Measurements from ENCODE around the gene FAHD1. TPM values are rescaled to one million over a fixed set of nuclear protein-coding genes. Genes with fewer than 3 reads are reported as not detected.

FAHD1 gene
- total RNA-seq, 4 donors from 2014 or later = 40.9 to 52.5 (median 45.0) TPM

DNA sequence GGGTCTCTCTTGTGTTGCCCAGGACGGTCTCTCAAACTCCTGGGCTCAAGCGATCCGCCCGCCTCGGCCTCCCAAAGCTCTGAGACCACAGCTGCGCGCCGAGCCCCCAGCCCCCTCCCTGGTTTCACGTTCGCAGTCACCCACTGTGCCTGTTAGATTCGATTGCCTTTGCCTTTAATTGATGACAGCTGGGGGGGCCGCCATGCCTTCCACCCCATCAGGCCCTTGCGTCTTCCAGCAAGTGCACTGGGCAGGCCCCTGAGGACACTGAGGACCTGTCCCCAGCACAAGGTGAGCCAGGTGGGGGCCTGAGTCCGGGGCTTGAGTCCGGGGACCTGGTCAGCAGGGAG is 36.8 kb upstream of the FAHD1 start:
- Histone ChIP-seq H3K27ac (no peak overlapping the region), H3K4me1 (peaks cover 11 to 12% of the 10 kb centered on the region in 2 donors), H3K36me3 (peaks cover 17 to 21% of the 10 kb centered on the region in 2 donors), H3K27me3 (no peaks in the 10 kb centered on the region), H3K4me3 (replicated peaks in 1 of 3) (no peak overlapping the region), H3K9me3 (no peaks in the 10 kb centered on the region)
- no peak for TF ChIP-seq POLR2A (IDR thresholded peaks at IDR 0.05)
- TF ChIP-seq, protein P1, sequence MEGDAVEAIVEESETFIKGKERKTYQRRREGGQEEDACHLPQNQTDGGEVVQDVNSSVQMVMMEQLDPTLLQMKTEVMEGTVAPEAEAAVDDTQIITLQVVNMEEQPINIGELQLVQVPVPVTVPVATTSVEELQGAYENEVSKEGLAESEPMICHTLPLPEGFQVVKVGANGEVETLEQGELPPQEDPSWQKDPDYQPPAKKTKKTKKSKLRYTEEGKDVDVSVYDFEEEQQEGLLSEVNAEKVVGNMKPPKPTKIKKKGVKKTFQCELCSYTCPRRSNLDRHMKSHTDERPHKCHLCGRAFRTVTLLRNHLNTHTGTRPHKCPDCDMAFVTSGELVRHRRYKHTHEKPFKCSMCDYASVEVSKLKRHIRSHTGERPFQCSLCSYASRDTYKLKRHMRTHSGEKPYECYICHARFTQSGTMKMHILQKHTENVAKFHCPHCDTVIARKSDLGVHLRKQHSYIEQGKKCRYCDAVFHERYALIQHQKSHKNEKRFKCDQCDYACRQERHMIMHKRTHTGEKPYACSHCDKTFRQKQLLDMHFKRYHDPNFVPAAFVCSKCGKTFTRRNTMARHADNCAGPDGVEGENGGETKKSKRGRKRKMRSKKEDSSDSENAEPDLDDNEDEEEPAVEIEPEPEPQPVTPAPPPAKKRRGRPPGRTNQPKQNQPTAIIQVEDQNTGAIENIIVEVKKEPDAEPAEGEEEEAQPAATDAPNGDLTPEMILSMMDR (IDR thresholded peaks at IDR 0.05) = no peak
- intact Hi-C loops (cut with DNase I) = no loop called here
- no peak for DNase-seq
- WGBS, 2 donors = 93 to 95% methylated on average over 12 to 15 of the region's 15 CpGs

DNA sequence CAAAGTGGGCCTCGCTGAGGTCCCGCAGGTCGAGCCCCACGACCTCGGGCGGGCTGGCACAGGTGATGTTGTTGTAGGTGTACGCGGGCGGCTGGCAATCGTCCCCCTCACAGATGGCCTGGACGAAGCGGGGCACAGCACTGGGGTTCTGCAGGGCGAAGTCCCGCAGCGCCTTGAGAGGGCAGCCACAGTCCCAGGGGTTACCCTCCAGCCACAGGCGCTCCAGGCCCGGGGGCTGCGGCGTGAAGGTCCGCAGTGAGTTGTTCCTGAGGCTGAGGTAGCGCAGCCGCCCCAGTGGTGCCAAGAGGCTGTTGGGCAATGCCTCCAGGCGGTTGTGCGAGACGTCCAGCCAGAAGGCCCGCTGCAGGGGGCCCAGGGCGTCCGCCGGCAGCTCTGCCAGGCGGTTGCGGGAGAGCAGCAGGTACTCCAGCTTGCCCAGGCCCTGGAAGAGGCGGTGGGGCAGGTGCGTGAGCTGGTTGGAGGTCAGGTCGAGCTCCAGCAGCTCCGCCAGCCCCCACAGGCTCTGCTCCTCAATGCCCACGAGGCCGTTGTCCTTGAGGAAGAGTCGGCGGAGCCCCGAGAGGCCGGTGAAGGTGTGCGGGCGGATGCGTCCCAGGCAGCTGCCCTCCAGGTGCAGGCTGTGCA is 36.3 kb upstream of the FAHD1 start:
- TF ChIP-seq POLR2A (IDR thresholded peaks at IDR 0.05) = no peak
- TF ChIP-seq, protein P1 (IDR thresholded peaks at IDR 0.05) = no peak
- intact Hi-C loops (cut with DNase I) = no loop called here
- Histone ChIP-seq H3K36me3 (peaks cover 17 to 21% of the 10 kb centered on the region in 2 donors), H3K27ac (no peak overlapping the region), H3K27me3 (no peaks in the 10 kb centered on the region), H3K4me3 (replicated peaks in 1 of 3) (no peak overlapping the region), H3K4me1 (peaks cover 11 to 12% of the 10 kb centered on the region in 2 donors), H3K9me3 (no peaks in the 10 kb centered on the region)
- WGBS, 2 donors = 92% methylated on average over 42 of the region's 44 CpGs; no CpG with 5 or more reads in 1 of the 2 donors
- DNase-seq = no peak

DNA sequence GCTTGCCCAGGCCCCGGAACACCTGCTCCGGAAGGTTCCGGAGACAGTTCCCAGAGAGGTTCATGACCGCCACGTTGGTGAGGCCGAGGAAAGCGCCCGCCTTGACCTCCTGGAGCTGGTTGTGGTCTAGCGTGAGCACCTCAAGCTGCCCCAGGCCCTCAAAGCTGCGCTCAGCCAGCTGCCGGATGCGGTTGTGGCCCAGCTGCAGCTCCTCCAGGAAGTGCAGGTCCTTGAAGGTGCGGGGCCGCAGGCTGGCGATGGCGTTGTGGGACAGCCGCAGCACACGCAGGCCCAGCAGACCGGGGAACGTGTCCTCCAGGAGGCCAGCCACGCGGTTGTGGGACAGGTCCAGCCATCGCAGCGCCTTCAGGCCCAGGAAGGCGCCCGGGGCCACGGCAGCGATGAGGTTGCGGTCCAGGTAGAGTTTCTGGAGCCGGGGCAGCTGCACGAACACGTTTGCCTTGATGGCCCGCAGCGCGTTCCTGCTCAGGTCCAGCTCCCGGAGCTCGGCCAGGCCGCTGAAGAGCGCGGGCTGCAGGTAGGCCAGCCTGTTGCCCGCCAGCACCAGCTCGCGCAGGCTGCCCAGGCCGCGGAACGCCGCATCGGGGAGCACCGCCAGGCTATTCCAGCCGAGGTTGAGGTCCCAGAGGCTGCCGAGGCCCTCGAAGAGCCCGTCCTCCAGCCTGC is 35.6 kb upstream of the FAHD1 start:
- H3K27ac ChIP-seq = no peak overlapping the region
- DNase-seq = no peak
- no peak for TF ChIP-seq POLR2A (IDR thresholded peaks at IDR 0.05)
- TF ChIP-seq, protein P1 (IDR thresholded peaks at IDR 0.05) = no peak
- peaks cover 17 to 21% of the 10 kb centered on the region in 2 donors for H3K36me3 ChIP-seq
- H3K9me3 ChIP-seq = no peaks in the 10 kb centered on the region
- WGBS, 2 donors = 94 to 100% methylated on average over 5 to 19 of the region's 53 CpGs
- H3K27me3 ChIP-seq = no peaks in the 10 kb centered on the region
- peaks cover 11 to 12% of the 10 kb centered on the region in 2 donors for H3K4me1 ChIP-seq
- H3K4me3 ChIP-seq (replicated peaks in 1 of 3) = no peak overlapping the region
- intact Hi-C loops (cut with DNase I) = no loop called here

DNA sequence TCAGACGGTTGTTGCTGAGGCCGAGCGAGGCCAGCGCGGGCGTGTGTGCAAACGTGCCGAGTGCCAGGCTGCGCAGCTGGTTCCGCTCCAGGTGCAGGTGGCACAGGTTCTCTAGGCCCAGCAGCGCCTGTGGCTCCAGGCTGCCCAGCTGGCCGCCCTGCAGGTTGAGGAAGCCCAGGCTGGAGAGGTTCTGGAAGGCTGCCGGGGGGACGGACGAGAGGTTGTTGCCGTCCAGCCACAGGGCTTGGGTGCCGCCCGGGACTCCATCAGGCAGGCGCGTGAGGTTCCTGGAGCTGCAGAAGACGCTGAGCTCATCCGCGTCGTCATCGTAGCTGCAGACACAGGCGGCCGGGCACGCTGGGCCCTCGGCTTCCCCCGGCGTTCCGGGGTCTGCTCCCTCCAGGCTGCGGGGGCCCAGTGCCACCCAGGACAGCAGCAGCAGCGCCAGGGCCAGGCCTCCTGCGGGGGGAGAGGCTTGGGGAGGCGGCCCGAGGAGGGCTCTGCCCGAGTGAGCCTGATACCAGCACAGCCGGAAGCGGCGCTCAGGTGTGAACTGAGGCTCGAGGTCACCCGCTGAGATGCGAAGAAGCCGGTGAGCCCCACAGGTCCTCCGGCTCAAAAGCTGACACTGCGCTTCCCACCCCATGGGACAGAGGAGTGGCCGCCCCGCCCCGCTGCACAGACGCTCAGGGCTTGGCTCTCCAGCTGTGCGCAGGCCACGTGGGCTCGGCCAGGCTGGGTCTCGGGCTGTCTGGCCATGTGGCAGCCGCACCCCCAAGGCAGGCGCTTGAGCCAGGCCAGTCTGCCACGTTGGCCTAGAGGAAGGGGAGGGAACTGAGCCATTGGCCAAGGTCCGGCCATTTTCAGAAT is 34.8 kb upstream of the FAHD1 start:
- H3K4me3 ChIP-seq (replicated peaks in 1 of 3) = no peak overlapping the region
- DNase-seq = no peak
- no peak overlapping the region for H3K27ac ChIP-seq
- H3K4me1 ChIP-seq = peaks cover 11 to 12% of the 10 kb centered on the region in 2 donors
- intact Hi-C loops (cut with DNase I) = no loop called here
- no peaks in the 10 kb centered on the region for H3K9me3 ChIP-seq
- H3K27me3 ChIP-seq = no peaks in the 10 kb centered on the region
- TF ChIP-seq POLR2A (IDR thresholded peaks at IDR 0.05) = no peak
- TF ChIP-seq, protein P1 (IDR thresholded peaks at IDR 0.05) = no peak
- WGBS, 2 donors = 87% methylated on average over 20 of the region's 59 CpGs; no CpG with 5 or more reads in 1 of the 2 donors
- peaks cover 15 to 17% of the 10 kb centered on the region in 2 donors for H3K36me3 ChIP-seq
